ENCODE data around the gene PCGF2. TPM values are rescaled to one million over a fixed set of nuclear protein-coding genes. Genes with fewer than 3 reads are reported as not detected.

The PCGF2 gene
- 8.9 and 12.8 TPM in 2 replicates for total RNA-seq (2014; rRNA removed; shearing (Covaris generic))
- 40.0 and 47.3 TPM in 2 replicates for total RNA-seq (2022)
- percentile 62 among the genes with signal in this experiment for Bru-seq, nascent RNA
- BruChase-seq, experiment 1, labeled RNA remaining after a 6-hour chase = percentile 70 among the genes with signal in this experiment
- percentile 71 among the genes with signal in this experiment for BruChase-seq, experiment 2, labeled RNA remaining after a 2-hour chase
- long read RNA-seq, partial matches to known transcripts = 6 of 13 reads
- long read RNA-seq, other reads (novel, unspliced or antisense) = 4 of 13 reads

DNA sequence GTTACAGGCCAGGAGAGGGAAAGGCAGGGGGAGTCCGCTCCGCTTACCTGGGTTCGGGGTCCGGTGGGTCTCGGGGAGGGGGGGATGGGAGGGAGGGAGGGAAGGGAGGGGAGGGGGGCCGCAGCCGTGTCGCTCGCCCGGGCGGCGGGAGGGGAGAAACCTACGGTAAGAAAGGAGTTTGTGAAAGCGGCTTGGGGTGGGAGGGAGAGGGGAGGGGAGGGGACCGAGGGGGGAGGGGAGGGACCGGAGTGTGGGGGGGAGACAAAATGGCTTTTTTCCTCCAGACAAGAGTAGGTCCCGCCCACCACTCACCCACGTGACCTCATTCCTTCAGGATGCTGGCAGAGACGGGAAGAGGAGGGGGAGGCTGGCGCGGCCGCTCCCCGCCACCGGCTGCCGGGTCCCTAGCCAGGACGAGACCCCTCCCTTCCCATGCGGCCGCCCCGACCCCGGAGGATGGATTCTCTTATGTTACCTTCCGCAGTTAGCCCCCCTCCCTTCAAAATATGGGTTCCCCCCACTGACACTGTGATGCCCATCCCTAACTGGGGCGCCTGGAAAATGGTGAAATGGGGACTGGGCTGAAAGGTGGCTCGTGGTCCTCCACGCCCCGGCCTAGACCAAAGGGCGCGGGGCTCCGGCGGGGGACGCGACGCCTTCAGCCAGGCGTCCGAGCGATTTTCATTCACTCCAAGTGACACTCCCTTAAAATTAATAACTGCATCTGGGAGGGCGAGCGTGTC is at the start of gene PCGF2:
Gene PCGF2 (minus strand): TSS at position 188 of the 743 bp plus-strand sequence. CDS start 7,934 bp downstream, outside the sequence.
- H3K4me3 ChIP-seq (ENCODE audit: low read depth, low read length, poor library complexity, severe bottlenecking) = peak within 1 kb of the TSS; percentile 79
- no peaks in the 10 kb centered on the region for H4K20me1 ChIP-seq (ENCODE audit: insufficient read depth, low read length)
- BruUV-seq (replicated peaks) = no TSS peak
- H3K9me3 ChIP-seq (ENCODE audit: low read length) = no peaks in the 10 kb centered on the region
- peaks cover 60% of the 10 kb centered on the region for H3K4me1 ChIP-seq (ENCODE audit: insufficient read depth, low read length, poor library complexity, severe bottlenecking)
- H3K79me2 ChIP-seq (ENCODE audit: insufficient read depth, low read depth, low read length) = peaks cover 46% of the 10 kb centered on the region
- peak within 1 kb of the TSS; percentile 81 for H3K4me2 ChIP-seq (ENCODE audit: low read length)
- peak within 1 kb of the TSS; percentile 84 for H3K27ac ChIP-seq (ENCODE audit: low read depth, low read length, poor library complexity, severe bottlenecking)
- H3K9me2 ChIP-seq (ENCODE audit: insufficient read depth, low read length) = no peaks in the 10 kb centered on the region
- TF ChIP-seq EZH2phosphoT487 (IDR thresholded peaks at IDR 0.05; ENCODE audit: borderline replicate concordance, low read depth, low read length) = no peak
- TF ChIP-seq, protein P1, sequence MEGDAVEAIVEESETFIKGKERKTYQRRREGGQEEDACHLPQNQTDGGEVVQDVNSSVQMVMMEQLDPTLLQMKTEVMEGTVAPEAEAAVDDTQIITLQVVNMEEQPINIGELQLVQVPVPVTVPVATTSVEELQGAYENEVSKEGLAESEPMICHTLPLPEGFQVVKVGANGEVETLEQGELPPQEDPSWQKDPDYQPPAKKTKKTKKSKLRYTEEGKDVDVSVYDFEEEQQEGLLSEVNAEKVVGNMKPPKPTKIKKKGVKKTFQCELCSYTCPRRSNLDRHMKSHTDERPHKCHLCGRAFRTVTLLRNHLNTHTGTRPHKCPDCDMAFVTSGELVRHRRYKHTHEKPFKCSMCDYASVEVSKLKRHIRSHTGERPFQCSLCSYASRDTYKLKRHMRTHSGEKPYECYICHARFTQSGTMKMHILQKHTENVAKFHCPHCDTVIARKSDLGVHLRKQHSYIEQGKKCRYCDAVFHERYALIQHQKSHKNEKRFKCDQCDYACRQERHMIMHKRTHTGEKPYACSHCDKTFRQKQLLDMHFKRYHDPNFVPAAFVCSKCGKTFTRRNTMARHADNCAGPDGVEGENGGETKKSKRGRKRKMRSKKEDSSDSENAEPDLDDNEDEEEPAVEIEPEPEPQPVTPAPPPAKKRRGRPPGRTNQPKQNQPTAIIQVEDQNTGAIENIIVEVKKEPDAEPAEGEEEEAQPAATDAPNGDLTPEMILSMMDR (conservative IDR thresholded peaks at IDR 0.05; ENCODE audit: low read length) = no peak
- peak; percentile 66 for DNase-seq (ENCODE audit: low spot score)
- intact Hi-C loops (cut with micrococcal nuclease; ENCODE audit: unreplicated experiment) = no loop called here
- peaks cover 6% of the 10 kb centered on the region; the same call in 1 of the 2 replicates for H3K36me3 ChIP-seq (ENCODE audit: insufficient read depth, low read length)
- CTCF ChIA-PET (ENCODE audit: unreplicated experiment) = no interaction called here
- POLR2A ChIA-PET = interaction anchor here (0.7 kb wide), 1 partner anchor 90 kb away, joined by 3 read pairs; no protein-coding TSS in a partner anchor
- peak within 1 kb of the TSS; percentile 61 for H2AFZ ChIP-seq (ENCODE audit: low read length)

DNA sequence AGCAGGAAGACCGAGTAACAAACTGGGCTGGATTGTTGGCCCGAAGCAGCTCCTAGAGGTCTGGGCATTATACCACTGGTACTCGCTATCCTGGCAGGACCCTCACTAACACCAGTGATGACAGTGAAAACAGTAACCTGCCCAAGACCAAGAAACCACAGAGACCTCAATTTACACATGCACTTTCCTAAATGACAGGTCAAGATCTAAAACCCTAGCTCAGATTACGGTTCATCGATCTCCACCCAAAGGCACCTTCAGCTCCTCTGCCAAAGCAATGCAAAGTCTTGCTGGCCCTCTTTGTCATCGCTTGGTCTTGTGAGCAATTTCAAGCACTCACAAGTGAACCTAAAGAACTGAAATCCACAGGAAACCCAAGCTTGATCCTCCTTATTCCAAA is 49.7 kb upstream of the PCGF2 start:
- BruUV-seq (replicated peaks) = TSS peak; percentile 13
- TF ChIP-seq, protein P1 (conservative IDR thresholded peaks at IDR 0.05; ENCODE audit: low read length) = no peak
- TF ChIP-seq EZH2phosphoT487 (IDR thresholded peaks at IDR 0.05; ENCODE audit: borderline replicate concordance, low read depth, low read length) = no peak
- H3K79me2 ChIP-seq (ENCODE audit: insufficient read depth, low read depth, low read length) = peaks cover 42% of the 10 kb centered on the region
- DNase-seq (ENCODE audit: low spot score) = no peak
- H2AFZ ChIP-seq (ENCODE audit: low read length) = no peak overlapping the region
- no peaks in the 10 kb centered on the region for H3K9me2 ChIP-seq (ENCODE audit: insufficient read depth, low read length)
- CTCF ChIA-PET (ENCODE audit: unreplicated experiment) = interaction anchor here (0.7 kb wide), 1 partner anchor 106 kb away, joined by 3 read pairs; no protein-coding TSS in a partner anchor
- H3K4me3 ChIP-seq (ENCODE audit: low read depth, low read length, poor library complexity, severe bottlenecking) = peak overlapping the region; percentile 97
- H3K36me3 ChIP-seq (ENCODE audit: insufficient read depth, low read length) = peaks cover 35% of the 10 kb centered on the region
- peak overlapping the region; percentile 98 for H3K4me2 ChIP-seq (ENCODE audit: low read length)
- intact Hi-C loops (cut with micrococcal nuclease; ENCODE audit: unreplicated experiment) = no loop called here
- no peak overlapping the region for H3K27ac ChIP-seq (ENCODE audit: low read depth, low read length, poor library complexity, severe bottlenecking)
- H3K9me3 ChIP-seq (ENCODE audit: low read length) = no peaks in the 10 kb centered on the region
- peaks cover 21% of the 10 kb centered on the region for H3K4me1 ChIP-seq (ENCODE audit: insufficient read depth, low read length, poor library complexity, severe bottlenecking)
- POLR2A ChIA-PET = no interaction called here
- H4K20me1 ChIP-seq (ENCODE audit: insufficient read depth, low read length) = no peaks in the 10 kb centered on the region
